H1 (cell line): ENCODE data around the gene DCPS. TPM values are rescaled to one million over a fixed set of nuclear protein-coding genes. Genes with fewer than 3 reads are reported as not detected.

Experiments
- CTCF ChIA-PET: fragments of 300-600 bp; sonication (Branson Sonifier 250); formaldehyde crosslinking; loops from one replicate; lab custom pipeline; 2021; ENCODE audit not compliant: partially characterized antibody; lab: Charles Lee
- POLR2A ChIA-PET: fragments of 300-600 bp; sonication (Branson Sonifier 250); formaldehyde crosslinking; loops from one replicate; lab custom pipeline; 2021; ENCODE audit warnings: inconsistent platforms; ENCODE audit not compliant: partially characterized antibody; lab: Charles Lee
- DNase-seq, 2 experiments: peaks; one replicate each; pipeline versions ENCODE4 v3.0.0 to v3.0.0-alpha.2; 2010 to 2022; ENCODE audit warnings: low spot score in 2 of 2, low read depth in 1 of 2, mixed read lengths in 1 of 2
- FAIRE-seq: peaks from 2 replicates; lab custom pipeline; 2011; peaks lifted over from hg19 to GRCh38; lab: Jason Lieb, UNC
- H2AFZ ChIP-seq: 2 replicates; pipeline ENCODE4 v1.8.1; 2012; ENCODE audit warnings: low read length, inconsistent platforms
- H2AK5ac ChIP-seq: 2 replicates; pipeline ENCODE4 v1.6.1; 2013; ENCODE audit warnings: low read depth, low read length
- H2BK120ac ChIP-seq: replicated peaks from 2 replicates; pipeline ENCODE3; 2013; ENCODE audit warnings: low read depth, low read length, inconsistent platforms
- H2BK12ac ChIP-seq: 2 replicates; pipeline ENCODE4 v1.6.1; 2013; ENCODE audit warnings: low read depth, low read length
- H2BK15ac ChIP-seq: 2 replicates; pipeline ENCODE4 v1.6.1; 2013; ENCODE audit warnings: low read length
- H2BK20ac ChIP-seq: 2 replicates; pipeline ENCODE4 v1.6.1; 2013; ENCODE audit warnings: low read length
- H2BK5ac ChIP-seq: 2 replicates; pipeline ENCODE4 v1.6.1; 2013; ENCODE audit warnings: low read depth, low read length
- H3K14ac ChIP-seq: 2 replicates; pipeline ENCODE4 v1.6.1; 2013; ENCODE audit warnings: inconsistent platforms; ENCODE audit not compliant: insufficient read length
- H3K18ac ChIP-seq: 2 replicates; pipeline ENCODE4 v1.6.1; 2013; ENCODE audit warnings: low read length; ENCODE audit errors: extremely low read depth
- H3K23ac ChIP-seq: 2 replicates; pipeline ENCODE4 v1.6.1; 2013; ENCODE audit warnings: inconsistent platforms; ENCODE audit not compliant: insufficient read length
- H3K23me2 ChIP-seq: 2 replicates; pipeline ENCODE4 v1.6.1; 2013; ENCODE audit warnings: low read depth, low read length
- H3K27ac ChIP-seq: 2 replicates; pipeline ENCODE4 v1.6.1; 2011; ENCODE audit warnings: low read depth, low read length, inconsistent platforms
- H3K27me3 ChIP-seq, 4 experiments: replicated peaks in 1 of 4; 1 replicate in 1 of 4; 2 replicates in 3 of 4; pipeline versions ENCODE4 v1.6.1 to v1.8.1; 2011 to 2013; ENCODE audit warnings: low read length in 3 of 4, mild to moderate bottlenecking in 3 of 4, inconsistent platforms in 2 of 4, mixed read lengths in 2 of 4, moderate library complexity in 1 of 4; ENCODE audit not compliant: control insufficient read depth in 3 of 4, insufficient read depth in 3 of 4; ENCODE audit errors: extremely low read depth in 1 of 4
- H3K36me3 ChIP-seq, 4 experiments: 2 replicates each; pipeline versions ENCODE4 v1.6.1 to v1.8.1; 2011 to 2013; ENCODE audit warnings: mild to moderate bottlenecking in 4 of 4, low read length in 3 of 4, moderate library complexity in 2 of 4, control low read depth in 1 of 4, inconsistent platforms in 1 of 4; ENCODE audit not compliant: insufficient read depth in 4 of 4, control insufficient read depth in 2 of 4
- H3K4ac ChIP-seq: replicated peaks from 2 replicates; pipeline ENCODE3; 2013; ENCODE audit warnings: low read length, low read depth, mixed read lengths, inconsistent platforms; ENCODE audit not compliant: insufficient read length
- H3K4me1 ChIP-seq, 4 experiments: replicated peaks in 1 of 4; 1 replicate in 1 of 4; 2 replicates in 3 of 4; pipeline versions ENCODE4 v1.6.1 to v1.8.1; 2011 to 2013; ENCODE audit warnings: low read length in 3 of 4, inconsistent platforms in 2 of 4, mixed read lengths in 1 of 4; ENCODE audit not compliant: insufficient read depth in 4 of 4, control insufficient read depth in 3 of 4
- H3K4me2 ChIP-seq, 2 experiments: 2 replicates each; pipeline versions ENCODE4 v1.6.1 to v1.8.1; 2011 to 2013; ENCODE audit warnings: low read depth in 2 of 2, low read length in 2 of 2, control low read depth in 1 of 2, inconsistent platforms in 1 of 2, mild to moderate bottlenecking in 1 of 2; ENCODE audit not compliant: insufficient read depth in 1 of 2
- H3K4me3 ChIP-seq, 4 experiments: fragments of 200-600, 300-600 bp in 1 of 4; sonication (generic), shearing (Covaris generic), sonication (Bioruptor Twin) in 1 of 4; 2 replicates each; pipeline versions ENCODE4 v1.5.1 to v1.8.1; 2011 to 2016; ENCODE audit warnings: low read length in 4 of 4, low read depth in 3 of 4, control low read depth in 2 of 4, inconsistent platforms in 2 of 4, mild to moderate bottlenecking in 2 of 4, mixed read lengths in 1 of 4, moderate library complexity in 1 of 4; ENCODE audit not compliant: insufficient read depth in 2 of 4; ENCODE audit errors: extremely low read depth in 1 of 4
- H3K56ac ChIP-seq: replicated peaks from 2 replicates; pipeline ENCODE3; 2013; ENCODE audit warnings: low read depth, mild to moderate bottlenecking, mixed read lengths, low read length, inconsistent platforms; ENCODE audit not compliant: insufficient read length
- H3K79me1 ChIP-seq: 2 replicates; pipeline ENCODE4 v1.6.1; 2013; ENCODE audit warnings: low read depth, low read length, control low read depth
- H3K79me2 ChIP-seq, 2 experiments: 2 replicates each; pipeline versions ENCODE4 v1.6.1 to v1.8.1; 2012 to 2013; ENCODE audit warnings: low read length in 2 of 2, mild to moderate bottlenecking in 2 of 2, inconsistent platforms in 1 of 2; ENCODE audit not compliant: insufficient read depth in 2 of 2, control insufficient read depth in 1 of 2
- H3K9ac ChIP-seq, 4 experiments: replicated peaks in 1 of 4; 1 replicate in 1 of 4; 2 replicates in 3 of 4; pipeline versions ENCODE4 v1.6.1 to v1.8.1; 2011 to 2013; ENCODE audit warnings: low read depth in 3 of 4, low read length in 3 of 4, control low read depth in 2 of 4, mild to moderate bottlenecking in 2 of 4, moderate library complexity in 2 of 4, inconsistent platforms in 1 of 4; ENCODE audit errors: extremely low read depth in 1 of 4
- H3K9me3 ChIP-seq, 2 experiments: 2 replicates each; pipeline versions ENCODE4 v1.6.1 to v1.8.1; 2012 to 2013; ENCODE audit warnings: mild to moderate bottlenecking in 2 of 2, moderate library complexity in 2 of 2, control low read depth in 1 of 2, inconsistent platforms in 1 of 2, low read depth in 1 of 2, low read length in 1 of 2, mixed read lengths in 1 of 2; ENCODE audit not compliant: insufficient read depth in 2 of 2
- H4K20me1 ChIP-seq, 2 experiments: replicated peaks in 1 of 2; 2 replicates each; pipeline versions ENCODE3 to v1.8.1; 2011 to 2013; ENCODE audit warnings: inconsistent platforms in 2 of 2, low read length in 2 of 2, mild to moderate bottlenecking in 1 of 2; ENCODE audit not compliant: insufficient read depth in 2 of 2, control insufficient read depth in 1 of 2
- H4K5ac ChIP-seq: 2 replicates; pipeline ENCODE4 v1.6.1; 2013; ENCODE audit warnings: low read length, low read depth, mixed read lengths, inconsistent platforms; ENCODE audit not compliant: insufficient read length
- H4K8ac ChIP-seq: 2 replicates; pipeline ENCODE4 v1.8.0; 2013; ENCODE audit warnings: mild to moderate bottlenecking, moderate library complexity, low read length, inconsistent platforms; ENCODE audit not compliant: insufficient read depth; ENCODE audit errors: extremely low read depth
- H4K91ac ChIP-seq: replicated peaks from 2 replicates; pipeline ENCODE3; 2013; ENCODE audit warnings: low read length, mixed read lengths, inconsistent platforms; ENCODE audit not compliant: insufficient read length
- POLR2A ChIP-seq, 2 experiments: IDR thresholded peaks; 1 replicate in 1 of 2; 2 replicates in 1 of 2; pipeline ENCODE4 v1.6.1; 2011; ENCODE audit warnings: low read depth in 2 of 2, low read length in 2 of 2, mild to moderate bottlenecking in 2 of 2; ENCODE audit errors: control extremely low read depth in 1 of 2
- SIRT6 ChIP-seq: IDR thresholded peaks from one replicate; pipeline ENCODE4 v1.7.1; 2012; ENCODE audit warnings: low read length, inconsistent platforms
- SP1 ChIP-seq: IDR thresholded peaks from 2 replicates; pipeline ENCODE4 v1.6.1; 2011; ENCODE audit warnings: low read depth, low read length
- WGBS, 2 experiments: shearing (Covaris generic) in 1 of 2; methylation state at CpG; one replicate each; pipeline versions ENCODE4 v1.1.6 to v1.1.7; 2013 to 2015; ENCODE audit warnings: low lambda C conversion rate in 2 of 2, mixed read lengths in 2 of 2, inconsistent platforms in 1 of 2, low coverage in 1 of 2, missing lambda C conversion rate in 1 of 2; ENCODE audit not compliant: insufficient replicate concordance in 2 of 2, insufficient coverage in 1 of 2, insufficient read length in 1 of 2; ENCODE audit errors: extremely low coverage in 1 of 2, missing lambda C conversion rate in 1 of 2; 5-methylcytosine and 5-hydroxymethylcytosine counted together
- polyA plus RNA-seq, 7 experiments: library from polyadenylated mRNA; depleted of rRNA in 3 of 7; stranded (reverse) in 5 of 7; unstranded in 2 of 7; fragments of >200 nt in 5 of 7; fragments of 200-250 nt in 2 of 7; gene quantifications; 1 replicate in 5 of 7; 2 replicates in 1 of 7; 4 replicates in 1 of 7; pipeline versions ENCODE4 v1.2.1 to v1.2.3, GENCODE V29; 2011 to 2013; ENCODE audit warnings: missing spikeins in 2 of 7, mixed read lengths in 2 of 7
- total RNA-seq: library from RNA; stranded (reverse); fragmentation: NEBNext Ultra II Directional; extraction: Animal tissue kit (Norgen Biotek cat#: 25700); gene quantifications from 2 replicates; pipeline ENCODE4 v1.2.1, GENCODE V29; 2021

Gene DCPS
- total and polyA plus RNA-seq, 2 of the 8 experiments (the other 6 are each of a cell fraction or from before 2014, with no cell fraction given): 24.6 to 55.2 TPM

GRCh38 chr11:126344141-126345080 is 40.6 kb downstream of the DCPS start:
- ChIA-PET POLR2A (interaction anchor here (0.8 to 2.2 kb wide), 3 partner anchors 9 to 37 kb away, joined by 3 to 9 read pairs (median 5); no protein-coding TSS in a partner anchor), CTCF (interaction anchor here (1.1 kb wide), 3 partner anchors 33 to 74 kb away, joined by 3 read pairs; no protein-coding TSS in a partner anchor)
- no peak for FAIRE-seq

More at GRCh38 chr11:126344141-126345080, 40.6 kb downstream of the DCPS start:
- H3K14ac ChIP-seq: no peak overlapping the region
- no peak overlapping the region for H3K4ac ChIP-seq
- H4K5ac ChIP-seq: no peak overlapping the region
- H3K23me2 ChIP-seq: no peaks in the 10 kb centered on the region
- H3K9ac ChIP-seq: no peak overlapping the region
- no peak overlapping the region for H3K4me2 ChIP-seq
- no peak for DNase-seq
- peaks cover 0 to 2% of the 10 kb centered on the region in 2 experiments; a peak in 1 of 4 replicates for H3K79me2 ChIP-seq
- no peak overlapping the region for H2BK20ac ChIP-seq
- H3K27ac ChIP-seq: no peak overlapping the region
- H3K27me3 ChIP-seq: no peaks in the 10 kb centered on the region
- H2BK5ac ChIP-seq: no peak overlapping the region
- no peak overlapping the region for H3K56ac ChIP-seq
- H3K18ac ChIP-seq: no peak overlapping the region
- H2AFZ ChIP-seq: no peak overlapping the region
- no peak overlapping the region for H3K4me3 ChIP-seq
- no peak overlapping the region for H2BK120ac ChIP-seq
- peaks cover 0 to 15% (median 4%) of the 10 kb centered on the region in 4 experiments; a peak in 4 of 8 replicates for H3K36me3 ChIP-seq
- H3K9me3 ChIP-seq: no peaks in the 10 kb centered on the region
- H2BK12ac ChIP-seq: no peak overlapping the region
- H3K4me1 ChIP-seq: peaks cover 0 to 14% (median 6%) of the 10 kb centered on the region in 4 experiments; a peak in 4 of 7 replicates
- peaks cover 2 to 8% of the 10 kb centered on the region in 2 experiments for H4K20me1 ChIP-seq
- H3K79me1 ChIP-seq: peaks cover 2% of the 10 kb centered on the region; the same call in 1 of the 2 replicates
- WGBS, 2 experiments: 93% methylated on average over 11 of the region's 11 CpGs; no CpG with 5 or more reads in 1 of the 2 experiments
- H3K23ac ChIP-seq: no peak overlapping the region
- H2BK15ac ChIP-seq: 0 out of 2 replicates have a peak overlapping the region, but pooled peaks have one; percentile 41
- H2AK5ac ChIP-seq: no peak overlapping the region
- TF ChIP-seq SP1 (no peak), SIRT6 (no peak), POLR2A (IDR thresholded peaks at IDR 0.05; ENCODE audit: control extremely low read depth in 1 of 2, low read depth in 2 of 2, low read length in 2 of 2) (no peak)
- no peak overlapping the region for H4K91ac ChIP-seq
- H4K8ac ChIP-seq: no peak overlapping the region
